PFSK-1 (cell line): Measurements from ENCODE around the gene DEFB132. TPM values are rescaled to one million over a fixed set of nuclear protein-coding genes. Genes with fewer than 3 reads are reported as not detected.

ENCODE experiments used
- FOXP2 ChIP-seq: optimal IDR thresholded peaks from 2 replicates; pipeline ENCODE3; 2011; ENCODE audit warnings: borderline replicate concordance, control low read depth, inconsistent platforms; ENCODE audit not compliant: insufficient read depth; ENCODE audit errors: extremely low read length, extremely low read depth
- POLR2AphosphoS5 ChIP-seq: IDR thresholded peaks from 2 replicates; pipeline ENCODE4 v1.6.1; 2012; ENCODE audit warnings: low read depth, mild to moderate bottlenecking, control low read depth, low read length, moderate library complexity
- REST ChIP-seq, 2 experiments: IDR thresholded peaks; 2 replicates each; pipeline versions ENCODE4 v1.6.1 to v1.8.0; 2011 to 2012; ENCODE audit warnings: low read depth in 2 of 2, low read length in 2 of 2, control low read depth in 1 of 2, inconsistent platforms in 1 of 2, mild to moderate bottlenecking in 1 of 2, moderate library complexity in 1 of 2; ENCODE audit not compliant: insufficient read depth in 1 of 2
- SIN3A ChIP-seq: IDR thresholded peaks from 2 replicates; pipeline ENCODE4 v1.6.1; 2012; ENCODE audit warnings: mild to moderate bottlenecking, low read length, moderate library complexity, borderline replicate concordance; ENCODE audit not compliant: insufficient read depth
- TAF1 ChIP-seq: IDR thresholded peaks from 2 replicates; pipeline ENCODE4 v1.6.1; 2012; ENCODE audit warnings: low read length, control low read depth, borderline replicate concordance; ENCODE audit not compliant: insufficient read depth
- polyA plus RNA-seq: library from polyadenylated mRNA; unstranded; fragments of >200 nt; gene quantifications from one replicate; pipeline ENCODE4 v1.2.1, GENCODE V29; 2012; ENCODE audit warnings: low read depth, missing spikeins; ENCODE audit not compliant: insufficient read length

Gene DEFB132
- polyA plus RNA-seq = not detected

- TF ChIP-seq SIN3A = no peak
- TF ChIP-seq REST (IDR thresholded peaks at IDR 0.05; ENCODE audit: insufficient read depth in 1 of 2, low read depth in 2 of 2, low read length in 2 of 2) = no peak
- TF ChIP-seq TAF1 = no peak
- TF ChIP-seq FOXP2 = no peak
- TF ChIP-seq POLR2AphosphoS5 = no peak
Measured at GRCh38 chr20:257419-257818, at the start of gene DEFB132. TSS of gene DEFB132 (plus strand) at chr20:257724. CDS start at chr20:257779, 55 bp downstream.

- TF ChIP-seq FOXP2 (no peak), SIN3A (no peak), TAF1 (no peak)
Measured at GRCh38 chr20:208942-209566, 48.5 kb upstream of the DEFB132 start.

- no peak for TF ChIP-seq POLR2AphosphoS5
- TF ChIP-seq SIN3A = no peak
Measured at GRCh38 chr20:210809-211502, 46.6 kb upstream of the DEFB132 start.

GRCh38 chr20:214383-214782 is 43.1 kb upstream of the DEFB132 start:
- TF ChIP-seq SIN3A (no peak), REST (IDR thresholded peaks at IDR 0.05; ENCODE audit: insufficient read depth in 1 of 2, low read depth in 2 of 2, low read length in 2 of 2) (no peak), FOXP2 (no peak), POLR2AphosphoS5 (no peak)

GRCh38 chr20:215796-216195 is 41.7 kb upstream of the DEFB132 start:
- no peak for TF ChIP-seq SIN3A

- TF ChIP-seq TAF1 (no peak), POLR2AphosphoS5 (no peak), SIN3A (no peak), FOXP2 (no peak), REST (IDR thresholded peaks at IDR 0.05; ENCODE audit: insufficient read depth in 1 of 2, low read depth in 2 of 2, low read length in 2 of 2) (no peak)
Measured at GRCh38 chr20:217266-217665, 40.3 kb upstream of the DEFB132 start.
